ENCODE measurements around the gene PRKD1.
"Not testable (repeated sequence)": the region's sequence is repeated elsewhere in the genome, so short reads cannot be mapped to it uniquely, and the experiment has no call there.

PRKD1 gene

DNA sequence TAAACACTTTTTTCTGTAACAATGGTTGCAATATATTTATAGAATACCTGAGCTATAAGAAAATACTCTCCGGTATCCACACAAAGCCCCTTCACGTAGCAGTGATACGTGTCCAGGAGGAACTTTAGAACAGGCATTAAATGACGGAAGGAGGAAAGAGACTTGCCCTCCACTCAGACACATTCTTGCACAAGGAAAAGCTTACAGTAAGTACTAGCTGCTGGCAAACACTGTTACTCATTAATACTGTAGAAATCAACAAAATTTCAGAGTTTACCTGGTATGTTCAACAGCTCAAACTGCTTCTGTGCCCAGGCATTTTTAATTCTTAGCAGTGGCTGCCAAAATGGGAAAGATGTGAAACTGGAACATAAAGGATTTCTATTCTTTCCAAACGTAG lies 41.7 kb downstream of the PRKD1 start:
- DNase-seq (ENCODE audit: low spot score): no peak
- Histone ChIP-seq H3K27ac (no peak overlapping the region), H3K4me3 (no peak overlapping the region)
- TF ChIP-seq, protein P1, sequence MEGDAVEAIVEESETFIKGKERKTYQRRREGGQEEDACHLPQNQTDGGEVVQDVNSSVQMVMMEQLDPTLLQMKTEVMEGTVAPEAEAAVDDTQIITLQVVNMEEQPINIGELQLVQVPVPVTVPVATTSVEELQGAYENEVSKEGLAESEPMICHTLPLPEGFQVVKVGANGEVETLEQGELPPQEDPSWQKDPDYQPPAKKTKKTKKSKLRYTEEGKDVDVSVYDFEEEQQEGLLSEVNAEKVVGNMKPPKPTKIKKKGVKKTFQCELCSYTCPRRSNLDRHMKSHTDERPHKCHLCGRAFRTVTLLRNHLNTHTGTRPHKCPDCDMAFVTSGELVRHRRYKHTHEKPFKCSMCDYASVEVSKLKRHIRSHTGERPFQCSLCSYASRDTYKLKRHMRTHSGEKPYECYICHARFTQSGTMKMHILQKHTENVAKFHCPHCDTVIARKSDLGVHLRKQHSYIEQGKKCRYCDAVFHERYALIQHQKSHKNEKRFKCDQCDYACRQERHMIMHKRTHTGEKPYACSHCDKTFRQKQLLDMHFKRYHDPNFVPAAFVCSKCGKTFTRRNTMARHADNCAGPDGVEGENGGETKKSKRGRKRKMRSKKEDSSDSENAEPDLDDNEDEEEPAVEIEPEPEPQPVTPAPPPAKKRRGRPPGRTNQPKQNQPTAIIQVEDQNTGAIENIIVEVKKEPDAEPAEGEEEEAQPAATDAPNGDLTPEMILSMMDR (IDR thresholded peaks at IDR 0.05): no peak

DNA sequence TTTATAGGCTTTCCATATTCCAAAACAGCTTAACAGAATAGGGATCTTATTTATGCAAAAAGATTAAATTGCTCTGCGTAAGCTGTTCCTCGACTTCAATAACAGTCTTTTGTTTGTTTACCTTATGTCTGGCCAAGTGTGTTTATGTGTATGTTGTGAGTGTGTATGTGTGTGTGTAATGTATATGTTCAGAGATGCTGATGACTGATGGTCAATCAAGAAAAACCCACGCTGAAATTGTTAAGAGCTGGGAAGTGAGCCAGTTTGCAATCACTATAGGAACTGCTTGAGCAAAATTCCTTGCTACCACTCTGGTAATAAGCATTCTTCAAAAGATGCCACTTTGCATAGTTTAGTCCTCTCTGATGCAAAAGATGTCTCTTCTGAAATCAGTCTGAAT lies 59.6 kb downstream of the PRKD1 start:
- no peak for DNase-seq (ENCODE audit: low spot score)
- Histone ChIP-seq H3K27ac (no peak overlapping the region), H3K4me3 (no peak overlapping the region)
- TF ChIP-seq, protein P1 (IDR thresholded peaks at IDR 0.05): no peak

DNA sequence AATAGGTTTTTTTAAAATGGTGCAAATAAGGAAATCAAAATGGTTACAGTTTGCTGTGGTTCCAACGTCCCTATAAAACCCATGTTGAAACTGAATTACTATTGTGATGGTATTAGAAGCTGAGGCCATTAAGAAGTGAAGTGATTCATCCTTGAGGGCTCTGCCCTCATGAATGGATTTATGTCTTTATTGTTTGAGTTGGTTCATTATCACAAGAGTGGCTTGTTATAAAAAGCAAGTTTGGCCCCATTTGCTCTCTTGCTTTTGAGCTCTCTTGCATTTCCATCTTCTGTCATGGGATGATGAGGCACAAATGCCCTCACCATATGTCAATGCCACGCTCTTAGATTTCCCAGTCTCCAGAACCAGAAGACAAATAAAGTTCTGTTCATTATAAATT lies 62.3 kb downstream of the PRKD1 start:
- DNase-seq (ENCODE audit: low spot score): no peak
- H3K4me3 ChIP-seq: no peak overlapping the region
- H3K27ac ChIP-seq: no peak overlapping the region
- TF ChIP-seq, protein P1 (IDR thresholded peaks at IDR 0.05): no peak

DNA sequence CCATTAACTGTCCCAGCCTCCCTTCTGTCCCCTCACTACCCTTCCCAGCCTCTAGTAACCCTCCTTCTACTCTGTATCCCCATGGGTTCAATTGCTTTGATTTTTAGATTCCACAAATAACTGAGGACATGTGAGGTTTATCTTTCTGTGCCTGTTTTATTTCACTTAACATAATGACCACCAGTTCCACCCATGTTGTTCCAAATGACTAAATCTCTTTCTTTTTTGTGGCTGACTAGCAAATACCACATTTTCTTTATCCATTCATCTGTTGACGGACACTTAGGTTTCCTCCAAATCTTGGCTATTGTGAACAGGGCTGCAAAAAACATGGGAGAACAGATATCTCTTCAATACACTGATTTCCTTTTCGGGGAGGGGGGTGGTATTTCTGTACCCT lies 65.7 kb downstream of the PRKD1 start:
- H3K27ac ChIP-seq: no peak overlapping the region
- no peak overlapping the region for H3K4me3 ChIP-seq
- no peak for DNase-seq (ENCODE audit: low spot score)
- TF ChIP-seq, protein P1 (IDR thresholded peaks at IDR 0.05): no peak

DNA sequence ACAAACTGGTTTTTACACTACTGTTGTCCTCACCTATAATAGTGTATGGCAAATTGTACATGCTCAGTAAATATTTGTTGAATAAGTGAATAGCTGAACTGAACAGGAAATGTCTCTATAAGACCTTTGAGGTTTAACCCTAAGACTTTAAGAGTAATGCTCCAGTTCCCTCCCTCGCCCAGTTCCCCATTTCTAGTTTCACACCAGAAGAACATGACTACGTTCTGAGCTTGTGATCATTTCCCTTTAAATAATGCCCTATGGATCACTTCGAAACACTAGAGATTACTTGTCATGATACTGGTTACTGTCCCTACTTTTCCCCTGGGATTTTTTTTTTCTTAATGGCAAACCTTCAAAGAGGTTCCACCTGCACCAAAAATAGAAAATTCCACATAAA lies 69.3 kb downstream of the PRKD1 start:
- TF ChIP-seq, protein P1 (IDR thresholded peaks at IDR 0.05): no peak
- H3K27ac ChIP-seq: no peak overlapping the region
- DNase-seq (ENCODE audit: low spot score): no peak
- no peak overlapping the region for H3K4me3 ChIP-seq

DNA sequence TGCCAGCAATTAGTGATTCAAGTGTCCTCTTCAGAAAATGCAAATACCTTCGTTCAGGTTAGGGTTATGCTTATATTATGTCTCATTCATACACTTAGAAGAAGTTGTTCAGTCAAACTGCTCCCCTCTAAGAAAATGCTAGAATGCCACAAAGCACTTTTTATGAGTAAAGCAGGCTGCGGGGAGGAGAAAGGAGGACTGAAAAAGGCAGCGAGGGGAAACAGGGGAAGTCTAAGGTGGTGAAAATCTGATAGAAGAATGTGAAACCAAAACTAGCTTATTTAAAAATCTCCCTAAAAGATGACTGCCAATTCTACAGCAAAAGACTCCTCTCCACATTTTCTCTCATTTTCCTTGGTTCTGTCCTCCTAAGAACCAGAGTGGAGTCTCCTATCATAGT lies 70.1 kb downstream of the PRKD1 start:
- H3K4me3 ChIP-seq: no peak overlapping the region
- no peak overlapping the region for H3K27ac ChIP-seq
- TF ChIP-seq, protein P1 (IDR thresholded peaks at IDR 0.05): no peak

DNA sequence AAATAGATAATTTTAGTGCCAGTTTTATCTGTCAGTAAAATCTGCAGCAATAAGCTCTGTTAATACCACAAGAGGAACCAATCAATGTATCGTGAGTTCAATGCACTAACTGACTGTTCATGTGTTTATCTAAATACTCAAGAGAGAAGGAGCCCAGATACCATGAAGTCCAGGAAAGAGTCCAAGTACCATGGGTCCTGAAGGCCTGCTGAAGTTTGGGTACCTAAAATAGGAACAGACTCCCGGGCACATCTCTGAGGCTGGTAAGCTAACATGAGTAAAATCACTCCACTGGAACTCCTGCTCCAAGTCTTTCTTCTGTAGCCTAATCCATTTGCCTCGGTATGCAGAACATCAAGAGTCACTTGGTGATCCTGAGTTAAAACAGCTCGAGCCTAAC lies 71.1 kb downstream of the PRKD1 start:
- Histone ChIP-seq H3K4me3 (no peak overlapping the region), H3K27ac (peak overlapping the region in 1 of 2 donors; percentile 36)
- TF ChIP-seq, protein P1 (IDR thresholded peaks at IDR 0.05): no peak
- DNase-seq (ENCODE audit: low spot score): no peak

More for the DNA sequence above, 70.1 kb downstream of the PRKD1 start:
- DNase-seq (ENCODE audit: low spot score): no peak

DNA sequence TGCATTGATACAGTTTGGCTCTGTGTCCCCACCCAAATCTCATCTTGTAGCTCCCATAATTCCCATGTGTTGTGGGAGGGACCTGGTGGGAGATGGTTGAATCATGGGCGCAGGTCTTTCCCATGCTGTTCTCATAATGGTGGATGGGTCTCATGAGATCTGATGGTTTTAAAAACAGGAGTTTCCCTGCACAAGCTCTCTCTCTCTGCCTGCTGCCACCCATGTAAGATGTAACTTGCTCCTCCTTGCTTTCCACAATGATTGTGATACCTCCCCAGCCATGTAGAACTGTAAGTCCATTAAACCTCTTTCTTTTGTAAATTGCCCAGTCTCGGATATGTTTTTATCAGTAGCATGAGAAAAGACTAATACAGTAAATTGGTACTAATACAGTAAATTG lies 74.0 kb downstream of the PRKD1 start:
- DNase-seq (ENCODE audit: low spot score); H3K27ac ChIP-seq; H3K4me3 ChIP-seq: not testable (repeated sequence)

Measured in coronary artery (tissue), 2 donors.